HG03565 (cell line): ENCODE measurements around the gene NDUFA5.
A peak's percentile ranks its signal among the peaks of the same experiment; 100 is the strongest.
"Not testable (repeated sequence)": the region's sequence is repeated elsewhere in the genome, so short reads cannot be mapped to it uniquely, and the experiment has no call there.

ENCODE experiments used
- ATAC-seq: cut with Tn5 transposase; IDR thresholded peaks from one replicate; pipeline ENCODE4 v1.9.1; 2021; ENCODE audit warnings: mild to moderate bottlenecking, moderate library complexity; ENCODE audit not compliant: unreplicated experiment

The NDUFA5 gene

GRCh38 chr7:123526533-123526932, 31.1 kb downstream of the NDUFA5 start:
- ATAC-seq = not testable (repeated sequence)

- no peak for ATAC-seq
Measured at GRCh38 chr7:123522066-123522465, 35.6 kb downstream of the NDUFA5 start.

- no peak for ATAC-seq
Measured at GRCh38 chr7:123505221-123505620, 52.4 kb downstream of the NDUFA5 start.

- no peak for ATAC-seq
Measured at GRCh38 chr7:123502201-123502600, 55.4 kb downstream of the NDUFA5 start.

- no peak for ATAC-seq
Measured at GRCh38 chr7:123500878-123501489, 56.6 kb downstream of the NDUFA5 start.

- no peak for ATAC-seq
Measured at GRCh38 chr7:123499211-123499970, 58.2 kb downstream of the NDUFA5 start.

GRCh38 chr7:123498601-123499000, 59.0 kb downstream of the NDUFA5 start:
- no peak for ATAC-seq

- no peak for ATAC-seq
Measured at GRCh38 chr7:123498031-123498430, 59.6 kb downstream of the NDUFA5 start.

GRCh38 chr7:123494193-123494796, 63.3 kb downstream of the NDUFA5 start:
- peak; percentile 62 for ATAC-seq

GRCh38 chr7:123492485-123492884, 65.1 kb downstream of the NDUFA5 start:
- ATAC-seq = peak; percentile 83
